GM18519 (cell line): ENCODE results near the gene TMC6.
"Not testable (repeated sequence)": the region's sequence is repeated elsewhere in the genome, so short reads cannot be mapped to it uniquely, and the experiment has no call there.

Source experiments
- ATAC-seq: cut with Tn5 transposase; IDR thresholded peaks from one replicate; pipeline ENCODE4 v1.9.1; 2021; ENCODE audit warnings: mild to moderate bottlenecking, moderate library complexity; ENCODE audit not compliant: unreplicated experiment, low FRiP score

TMC6 gene

DNA sequence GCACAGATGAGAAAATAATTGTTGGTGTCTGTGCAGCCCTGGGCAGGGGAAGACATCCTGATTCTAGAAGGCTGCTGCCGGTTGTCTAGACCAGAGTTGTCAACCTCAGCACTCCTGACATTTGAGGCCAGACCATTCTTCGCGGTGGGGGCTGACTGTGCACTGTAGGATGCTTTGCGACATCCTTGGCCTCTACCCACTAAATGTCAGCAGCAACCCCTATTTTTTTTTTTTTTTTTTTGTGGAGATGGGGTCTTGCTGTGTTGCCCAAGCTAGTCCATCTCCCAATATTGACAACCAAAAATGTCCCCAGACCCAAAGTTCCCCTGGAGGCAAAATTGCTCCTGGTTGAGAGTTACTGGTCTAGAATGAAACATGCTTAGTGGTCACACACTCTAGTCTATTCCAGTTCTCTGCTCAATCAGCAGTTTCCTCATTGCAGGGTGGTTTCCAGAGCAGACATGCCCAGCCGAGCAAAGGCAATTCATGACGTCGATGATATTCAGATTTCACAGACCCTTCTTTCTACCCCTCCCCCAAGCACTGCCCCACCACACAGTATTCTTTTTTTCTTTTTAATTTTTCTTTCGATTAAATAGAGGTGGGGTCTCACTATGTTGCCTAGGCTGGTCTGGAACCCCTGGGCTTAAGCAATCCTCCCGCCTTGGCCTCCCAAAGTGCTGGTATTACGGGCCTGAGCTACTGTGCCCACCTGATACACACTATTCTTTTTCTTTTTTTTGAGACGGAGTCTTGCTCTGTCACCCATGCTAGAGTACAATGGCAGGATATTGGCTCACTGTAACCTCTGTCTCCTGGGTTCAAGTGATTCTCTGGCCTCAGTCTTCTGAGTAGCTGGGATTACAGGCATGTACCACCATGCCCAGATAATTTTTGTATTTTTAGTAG lies 26.6 kb upstream of the TMC6 start:
- peak; percentile 42 for ATAC-seq

DNA sequence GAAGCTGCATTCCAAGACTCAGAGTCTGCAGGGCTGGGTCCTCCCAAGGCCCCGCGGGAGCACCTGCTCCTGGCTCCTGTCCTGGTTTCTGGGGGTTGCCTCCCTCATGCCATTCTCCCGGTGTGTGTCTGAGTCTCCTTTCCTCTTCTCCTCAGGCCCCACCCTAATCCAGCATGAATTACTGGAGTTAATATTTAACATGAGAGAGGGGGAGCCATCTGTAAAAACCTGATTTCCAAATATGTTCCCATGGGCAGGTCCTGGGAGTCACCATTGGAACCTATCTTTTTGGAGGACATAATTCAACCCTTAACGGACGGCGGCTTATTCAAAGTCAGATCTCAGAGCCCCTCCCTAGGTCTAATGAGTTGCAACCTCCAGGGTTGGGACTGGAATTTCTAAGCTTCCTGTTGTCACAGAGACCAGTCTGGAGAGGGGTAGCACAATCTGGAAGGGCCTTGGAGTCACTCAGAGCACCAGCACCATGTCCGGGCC lies 23.0 kb upstream of the TMC6 start:
- no peak for ATAC-seq

DNA sequence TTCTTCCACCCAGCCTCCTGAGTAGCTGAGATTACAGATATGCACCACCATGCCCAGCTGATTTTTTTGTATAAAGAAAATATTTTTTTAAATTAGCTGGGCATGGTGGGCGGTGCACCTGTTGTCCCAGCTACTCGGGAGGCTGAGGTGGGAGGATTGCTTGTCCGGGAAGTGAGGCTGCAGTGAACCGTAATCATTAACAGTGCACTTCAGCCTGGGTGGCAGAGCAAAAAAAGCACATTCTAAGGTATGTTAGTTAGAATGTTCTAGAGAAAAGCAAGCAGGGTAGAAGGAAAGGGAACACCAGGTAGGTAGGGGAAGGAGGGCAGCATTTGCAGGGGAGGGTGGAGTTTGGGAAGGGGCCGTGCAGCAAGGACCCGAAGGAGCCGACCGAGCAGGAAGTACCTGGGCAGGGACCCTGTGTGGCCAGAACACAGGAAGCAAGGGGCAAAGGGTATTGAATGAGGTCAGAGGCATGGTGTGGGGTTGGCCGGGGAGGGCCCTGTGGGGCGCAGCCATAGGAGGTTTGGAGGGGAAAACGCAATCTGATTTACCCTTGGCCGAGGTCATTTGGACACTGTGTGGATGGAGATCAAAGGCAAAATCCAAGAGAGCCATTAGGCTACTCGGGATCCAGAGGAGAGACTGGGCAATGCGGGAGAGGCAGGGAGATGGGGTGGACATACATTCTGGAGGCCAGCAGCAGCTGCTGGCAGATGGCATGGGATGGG lies 19.9 kb upstream of the TMC6 start:
- no peak for ATAC-seq

DNA sequence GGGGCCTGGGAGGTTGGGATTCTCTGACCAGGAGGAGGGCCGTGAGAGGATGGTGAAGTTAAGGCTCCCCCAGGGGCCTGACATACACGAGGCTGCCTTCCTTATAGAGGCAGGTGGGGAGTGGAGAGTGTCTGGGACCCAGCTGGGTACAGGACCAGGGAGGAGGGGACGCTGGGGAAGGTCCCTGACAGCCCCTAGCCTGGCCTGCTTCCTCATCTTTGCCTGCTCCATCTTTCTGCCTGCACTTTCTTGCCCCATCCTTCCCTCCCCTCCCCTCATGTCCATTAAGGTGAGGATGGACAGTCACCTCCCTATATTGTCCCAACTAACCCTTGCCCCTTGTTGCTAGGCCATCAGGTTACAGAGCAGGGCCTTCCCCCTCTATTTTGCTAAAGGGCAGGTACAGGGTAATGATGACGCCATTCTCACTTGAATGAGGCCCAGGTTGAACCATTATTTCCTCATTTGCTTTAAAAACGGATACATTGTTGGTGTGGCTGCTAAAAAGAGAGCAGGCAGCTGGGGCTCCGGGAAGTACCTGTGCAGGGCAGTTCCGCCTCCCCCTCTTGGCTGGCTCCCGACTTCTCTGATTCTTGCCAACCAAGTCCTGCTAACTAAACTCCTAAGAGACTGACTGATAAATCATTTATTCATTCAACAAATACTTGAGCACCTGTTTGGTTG lies 18.9 kb upstream of the TMC6 start:
- ATAC-seq, result no peak

DNA sequence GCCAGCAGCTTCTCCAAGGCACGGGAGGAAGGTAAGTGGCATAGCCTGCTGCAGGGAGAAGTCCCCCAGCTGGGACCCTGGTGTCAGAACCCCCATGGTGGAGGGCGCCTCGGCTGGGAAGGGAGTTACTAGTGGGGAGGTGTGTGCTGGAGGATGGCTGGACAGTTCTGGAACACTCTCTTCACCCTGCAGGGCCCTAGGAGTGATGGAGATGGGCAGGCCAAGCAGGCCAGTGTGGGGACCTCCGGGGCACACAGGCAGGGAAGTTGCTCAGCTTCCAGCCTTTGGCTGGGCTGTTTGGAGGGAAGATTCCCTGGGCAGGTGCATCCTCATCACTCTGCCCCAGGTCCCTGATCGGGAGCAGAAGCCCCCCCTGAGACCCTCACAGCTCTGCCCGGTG lies 18.3 kb upstream of the TMC6 start:
- ATAC-seq, result no peak

DNA sequence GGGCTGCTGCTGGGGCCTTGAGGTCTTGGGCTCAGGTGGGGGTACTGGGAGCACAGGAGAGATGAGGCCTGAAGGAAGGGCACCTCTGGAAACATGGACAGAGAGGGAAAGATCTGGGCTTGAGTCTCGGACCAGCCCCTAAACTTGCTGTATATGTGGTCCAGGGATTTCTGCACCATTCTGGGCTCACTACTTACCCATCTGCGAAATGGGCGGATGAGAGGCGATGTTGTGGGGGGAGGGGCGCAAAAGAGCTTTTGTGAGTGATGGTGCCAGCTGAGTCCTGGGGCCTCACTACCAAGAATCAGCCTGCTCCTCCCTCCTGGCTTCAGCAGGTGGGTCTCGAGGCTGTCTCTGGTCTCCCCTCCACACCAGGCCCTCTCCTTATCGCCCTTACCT lies 17.9 kb upstream of the TMC6 start:
- ATAC-seq, result no peak

DNA sequence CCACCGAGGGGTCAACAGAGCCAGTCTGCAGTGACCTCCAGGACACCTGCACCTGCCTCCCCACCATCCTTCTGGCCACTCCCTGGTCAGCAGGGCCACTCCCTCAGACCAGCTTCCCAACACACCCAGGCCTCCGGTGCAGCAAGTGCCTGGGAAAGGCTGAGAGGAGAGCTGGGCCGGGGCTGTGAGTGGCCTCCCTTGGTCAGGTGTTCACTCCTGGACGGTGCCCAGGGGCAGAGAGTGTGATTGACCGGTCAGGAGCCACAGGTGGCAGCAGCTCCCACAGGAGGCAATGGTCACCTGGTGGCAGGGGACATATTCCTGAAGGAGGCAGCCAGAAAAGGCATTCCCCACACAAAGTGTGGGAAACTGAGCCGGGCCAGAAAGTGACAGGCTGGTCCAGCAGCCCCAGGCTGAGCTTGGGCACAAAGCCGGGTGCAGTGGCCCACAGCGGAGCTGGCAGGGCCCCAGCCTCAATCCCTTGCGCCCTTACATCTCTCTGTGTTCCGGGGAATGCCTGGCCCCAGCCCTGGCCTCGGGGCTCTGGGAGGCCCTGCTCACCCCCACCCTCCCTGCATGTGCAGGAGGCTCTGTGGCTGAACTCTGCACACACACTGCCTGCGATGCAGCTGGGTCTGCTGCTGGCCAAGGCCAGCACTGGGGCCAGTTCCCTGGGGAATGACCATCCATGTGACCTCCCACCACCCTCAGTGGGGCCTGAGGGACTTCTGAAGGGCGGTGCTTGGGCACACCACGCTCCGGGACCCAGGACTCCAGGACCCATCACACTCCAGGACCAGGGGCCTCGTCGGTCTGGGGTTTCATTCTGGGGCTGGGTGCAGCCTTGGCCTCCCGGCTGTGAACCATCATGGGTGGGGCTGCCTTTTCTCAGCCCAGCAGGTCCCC lies 16.4 kb upstream of the TMC6 start:
- ATAC-seq, result no peak

DNA sequence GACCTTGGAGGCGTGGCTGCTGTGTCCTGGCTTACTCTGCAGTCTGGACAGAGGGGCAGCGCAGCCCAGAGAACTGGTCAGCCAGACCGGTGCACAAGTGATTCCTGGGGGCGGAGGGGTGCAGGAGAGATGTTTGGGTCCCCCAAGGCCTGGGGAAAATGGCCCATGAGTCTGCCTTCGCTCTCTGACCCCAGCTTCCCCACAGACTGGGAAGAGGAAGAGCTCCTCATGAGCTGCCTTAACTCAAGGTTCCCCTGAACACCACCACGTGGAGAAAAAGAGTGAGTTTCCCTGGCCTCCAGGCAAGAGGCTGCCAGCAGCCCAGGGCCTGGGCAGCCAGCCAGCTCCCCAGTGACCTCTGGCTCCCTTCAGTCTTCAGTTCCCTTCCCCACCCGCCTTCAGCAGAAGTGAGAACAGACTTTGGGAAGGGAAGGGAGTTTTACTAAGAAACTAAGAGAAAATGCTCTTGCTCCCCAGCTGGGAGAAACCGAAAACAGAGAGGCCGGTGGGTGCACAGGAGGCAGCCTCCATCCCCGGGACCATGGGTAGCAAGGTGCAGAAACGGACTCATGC lies 15.7 kb upstream of the TMC6 start:
- no peak for ATAC-seq

DNA sequence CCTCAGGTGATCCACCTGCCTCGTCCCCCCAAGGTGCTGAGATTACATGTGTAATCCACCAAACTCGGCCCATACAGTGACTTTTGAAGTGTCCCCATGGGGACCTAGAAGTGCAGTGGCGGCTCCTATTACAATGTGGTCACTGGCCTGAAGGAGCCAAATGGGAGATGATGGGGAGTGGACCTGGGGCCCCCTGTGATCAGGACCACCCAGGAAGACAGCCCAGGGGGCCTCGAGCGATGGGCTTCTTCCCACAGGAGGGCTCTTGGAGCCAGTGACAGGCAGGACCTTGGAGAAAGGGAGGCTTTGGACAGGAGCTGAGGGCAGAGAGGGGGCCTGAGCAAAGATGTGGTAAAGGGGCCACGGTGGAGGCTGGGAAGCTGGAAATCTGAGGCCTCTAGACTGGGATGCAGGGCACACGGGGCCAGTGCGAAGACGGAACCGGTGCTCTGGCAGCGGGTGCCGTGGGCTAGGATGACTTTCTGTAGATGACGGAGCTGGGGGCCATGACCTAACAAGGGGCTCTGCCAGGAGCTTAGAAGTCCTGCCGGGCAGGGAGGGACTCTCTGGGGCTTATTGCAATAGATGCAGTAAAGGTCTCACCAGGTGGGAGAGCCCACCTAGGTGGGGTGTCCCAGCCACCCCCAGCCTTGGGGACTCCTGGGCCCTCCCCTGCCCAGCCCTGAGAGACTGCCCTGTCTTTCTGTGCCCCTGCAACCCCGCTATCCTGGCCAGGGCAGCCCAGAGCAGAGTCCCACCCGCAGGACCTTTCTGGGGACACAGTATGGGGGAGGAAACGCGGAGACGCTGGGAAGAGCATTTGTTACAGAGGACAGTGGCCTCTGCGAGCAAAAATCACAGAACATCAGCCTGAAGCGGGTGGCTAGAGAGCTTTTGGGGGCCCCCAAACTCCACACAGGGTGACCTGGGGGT lies 14.9 kb upstream of the TMC6 start:
- no peak for ATAC-seq

DNA sequence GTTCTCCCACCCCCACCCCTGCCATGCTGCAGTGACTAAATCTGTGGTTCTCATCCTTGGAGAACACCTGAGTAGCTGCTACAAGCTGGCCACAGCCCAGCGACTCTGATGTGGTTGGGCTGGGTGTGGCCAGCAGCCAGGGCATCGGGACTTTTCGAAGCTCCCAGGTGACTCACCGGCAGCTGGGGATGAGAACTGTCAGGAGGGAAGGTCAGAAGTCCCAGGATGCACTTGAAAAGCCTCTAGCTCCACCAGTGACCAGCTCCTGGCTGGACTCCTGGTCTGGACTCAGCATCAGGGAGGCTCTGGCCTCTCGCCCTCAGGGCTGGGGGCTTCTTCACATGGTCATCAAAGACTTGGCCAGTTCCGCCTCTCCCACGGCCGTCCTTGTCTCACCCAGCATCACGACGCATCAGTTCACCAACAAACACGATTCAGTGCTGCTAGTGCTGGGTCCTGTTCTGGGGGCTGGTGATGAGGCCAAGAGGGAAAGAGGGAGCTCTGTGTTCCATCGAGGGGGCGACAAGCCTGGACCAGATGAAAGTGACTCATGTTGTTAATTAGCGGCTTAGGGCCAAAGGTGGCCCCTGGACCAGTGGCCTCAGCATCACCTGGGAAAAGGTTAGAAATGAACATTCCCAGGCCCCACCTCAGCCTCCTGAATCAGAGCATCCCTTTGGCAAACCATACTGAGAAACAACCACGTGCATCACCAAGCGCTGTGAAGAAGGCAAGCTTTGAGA lies 13.7 kb upstream of the TMC6 start:
- no peak for ATAC-seq

DNA sequence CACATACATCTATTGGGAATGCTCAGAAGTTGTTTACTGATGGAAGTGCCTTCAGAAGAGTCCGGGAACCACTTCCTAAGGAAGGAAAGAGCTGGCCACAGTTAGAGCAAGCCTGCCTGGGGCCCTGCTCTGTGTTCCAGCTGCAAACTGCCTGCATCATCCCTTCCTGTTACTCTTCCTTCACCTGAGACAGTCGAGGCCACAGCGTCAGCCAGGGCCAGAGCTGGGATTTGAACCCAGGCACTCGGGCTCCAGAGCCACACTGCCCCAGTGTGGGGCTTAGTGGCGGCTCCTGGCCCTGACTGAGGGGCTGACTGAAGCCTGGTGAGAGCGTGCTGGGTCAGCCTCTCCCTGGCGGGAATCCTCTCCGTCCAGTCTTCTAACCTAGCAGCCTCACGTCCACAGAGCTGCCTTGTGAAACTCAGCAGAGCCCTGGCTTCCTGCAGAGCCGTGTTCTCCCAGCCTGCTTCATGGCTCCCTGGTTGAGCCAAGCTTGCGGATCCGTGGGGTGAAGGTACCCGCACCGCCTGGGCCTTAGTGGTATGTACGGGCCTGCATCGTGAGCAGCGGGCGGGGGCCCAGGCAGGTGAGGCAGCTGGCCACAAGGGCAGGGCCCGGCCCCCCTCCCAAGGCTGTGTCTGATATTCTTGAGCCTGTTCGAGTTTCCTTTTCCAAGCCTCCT lies 13.0 kb upstream of the TMC6 start:
- no peak for ATAC-seq

DNA sequence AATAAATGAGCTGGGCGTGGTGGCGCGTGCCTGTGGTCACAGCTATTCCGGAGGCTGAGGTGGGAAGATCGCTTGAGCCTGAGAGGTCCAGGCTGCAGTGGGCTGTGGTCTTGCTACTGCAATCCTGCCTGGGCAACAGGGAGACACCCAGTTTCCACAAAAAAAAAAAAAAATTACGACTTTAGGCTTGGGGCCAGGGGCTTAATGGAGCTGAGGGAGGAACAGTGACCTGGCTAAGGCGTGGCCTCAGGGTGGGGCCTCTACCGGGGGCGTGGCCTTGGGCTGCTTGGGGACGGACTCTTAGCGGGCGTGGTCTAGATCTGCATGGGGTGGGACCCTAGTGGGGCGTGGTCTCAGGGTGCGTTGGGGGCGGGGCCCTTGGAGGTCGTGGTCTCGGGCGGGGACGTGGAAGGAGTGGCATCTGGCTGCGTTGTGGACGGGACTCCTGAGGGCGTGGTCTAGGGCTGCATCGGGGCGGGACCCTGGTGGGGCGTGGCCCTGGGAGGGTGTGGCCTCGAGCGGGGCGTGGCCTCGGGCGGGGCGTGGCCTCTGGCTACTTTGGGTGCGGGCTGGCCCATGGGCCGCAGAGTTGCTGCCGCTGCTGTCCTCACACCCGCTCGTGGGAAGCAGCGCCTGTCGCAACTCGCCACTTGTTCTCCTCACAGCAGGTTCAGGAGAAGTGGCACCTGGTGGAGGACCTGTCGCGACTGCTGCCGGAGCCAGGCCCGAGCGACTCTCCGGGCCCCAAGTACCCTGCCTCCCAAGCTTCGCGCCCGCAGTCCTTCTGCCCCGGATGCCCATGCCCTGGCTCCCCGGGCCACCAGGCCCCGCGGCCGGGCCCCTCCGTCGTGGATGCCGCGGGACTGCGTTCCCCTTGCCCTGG lies 11.9 kb upstream of the TMC6 start:
- peak; percentile 46 for ATAC-seq

DNA sequence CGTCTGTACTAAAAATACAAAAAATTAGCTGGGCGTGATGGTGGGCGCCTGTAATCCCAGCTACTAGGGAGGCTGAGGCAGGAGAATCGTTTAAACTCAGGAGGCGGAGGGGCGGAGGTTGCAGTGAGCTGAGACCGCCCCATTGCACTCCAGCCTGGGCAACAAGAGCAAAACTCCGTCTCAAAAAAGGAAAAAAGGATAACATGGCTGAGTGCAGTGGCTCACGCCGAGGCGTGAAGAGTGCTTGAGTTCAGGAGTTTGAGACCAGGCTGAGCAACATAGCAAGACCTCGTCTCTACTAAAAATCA lies 11.3 kb upstream of the TMC6 start:
- not testable (repeated sequence) for ATAC-seq

DNA sequence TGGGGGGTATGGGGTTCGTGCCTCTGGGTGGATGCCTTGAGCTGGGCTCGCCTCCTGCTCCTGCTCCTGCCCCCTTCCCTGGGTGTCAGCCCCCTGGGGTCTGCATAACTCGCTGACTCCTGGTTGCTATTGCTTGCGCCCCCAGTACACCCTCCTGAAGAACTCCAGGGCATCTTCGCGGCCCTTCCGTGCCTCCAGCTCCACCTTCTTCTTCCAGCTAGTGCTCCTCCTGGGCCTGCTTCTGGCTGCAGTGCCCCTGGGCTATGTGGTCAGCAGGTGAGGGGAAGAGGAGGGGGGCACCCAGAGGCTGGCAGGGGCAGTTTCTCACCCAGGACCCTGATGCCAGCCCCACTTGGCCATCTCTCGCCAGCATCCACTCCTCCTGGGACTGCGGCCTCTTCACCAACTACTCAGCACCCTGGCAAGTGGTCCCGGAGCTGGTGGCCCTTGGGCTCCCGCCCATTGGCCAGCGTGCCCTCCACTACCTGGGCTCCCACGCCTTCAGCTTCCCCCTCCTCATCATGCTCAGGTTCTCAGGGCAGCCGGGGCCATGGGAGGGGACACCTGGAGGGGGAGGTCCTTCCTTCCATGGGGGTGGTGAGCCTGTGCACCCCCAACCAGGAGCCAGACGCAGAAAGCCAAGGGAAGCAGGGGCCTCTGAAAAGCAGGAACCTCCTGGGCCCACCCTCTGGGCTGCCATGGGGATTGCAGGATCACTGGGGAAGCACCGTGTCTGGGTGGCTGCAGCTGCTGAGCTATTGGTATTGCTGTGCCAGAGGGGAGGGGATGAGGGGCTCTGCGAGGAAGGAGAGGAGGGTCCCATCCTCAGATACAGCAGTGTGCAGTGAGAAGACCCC lies 9.9 kb upstream of the TMC6 start:
- ATAC-seq, result no peak

DNA sequence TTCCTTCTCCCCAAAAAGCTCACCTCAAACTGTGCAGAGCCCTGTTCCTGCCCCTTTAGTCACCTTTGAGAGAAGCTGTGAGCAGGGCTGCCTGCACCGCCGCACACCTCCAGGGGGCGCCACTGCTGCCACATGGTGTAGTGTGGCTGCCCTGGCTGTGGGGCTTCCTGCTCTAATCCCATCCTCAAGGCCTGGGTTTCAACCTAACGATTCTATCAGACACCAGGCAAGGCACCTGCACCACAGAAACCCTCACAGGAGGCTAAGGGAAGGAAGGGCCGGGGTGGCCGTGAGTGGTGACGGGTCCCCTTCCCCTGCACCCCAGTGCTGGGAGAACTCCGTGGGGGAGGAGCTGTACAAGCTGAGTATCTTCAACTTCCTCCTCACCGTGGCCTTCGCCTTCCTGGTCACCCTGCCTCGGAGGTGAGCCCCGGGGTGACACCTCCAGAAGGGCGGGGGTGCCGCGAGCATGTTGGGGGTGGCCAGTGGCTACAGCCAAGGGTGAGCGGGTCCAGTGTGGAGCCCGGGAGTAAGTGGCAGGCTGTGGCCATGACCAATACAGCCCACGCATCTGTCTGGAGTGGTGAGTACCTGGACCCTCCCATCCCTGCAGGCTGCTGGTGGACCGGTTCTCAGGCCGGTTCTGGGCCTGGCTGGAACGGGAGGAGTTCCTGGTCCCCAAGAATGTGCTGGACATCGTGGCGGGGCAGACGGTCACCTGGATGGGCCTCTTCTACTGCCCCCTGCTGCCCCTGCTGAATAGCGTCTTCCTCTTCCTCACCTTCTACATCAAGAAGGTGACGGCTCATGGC lies 9.0 kb upstream of the TMC6 start:
- no peak for ATAC-seq
